ENCODE measurements around the gene IGSF11.
"Not testable (repeated sequence)": the region's sequence is repeated elsewhere in the genome, so short reads cannot be mapped to it uniquely, and the experiment has no call there.

Gene IGSF11

GRCh38 chr3:118988198-118989130 lies 46.2 kb downstream of the IGSF11 start:
- DNase-seq = no peak

- DNase-seq = no peak
Measured at GRCh38 chr3:118987477-118987876, 47.2 kb downstream of the IGSF11 start.

GRCh38 chr3:118986734-118987133 lies 47.9 kb downstream of the IGSF11 start:
- DNase-seq = no peak

- no peak for DNase-seq
Measured at GRCh38 chr3:118984699-118985098, 49.9 kb downstream of the IGSF11 start.

- no peak for DNase-seq
Measured at GRCh38 chr3:118981494-118982134, 53.0 kb downstream of the IGSF11 start.

GRCh38 chr3:118980832-118981231 lies 53.8 kb downstream of the IGSF11 start:
- DNase-seq = no peak

GRCh38 chr3:118978393-118978758 lies 56.3 kb downstream of the IGSF11 start:
- DNase-seq = no peak

GRCh38 chr3:118977671-118978392 lies 56.8 kb downstream of the IGSF11 start:
- DNase-seq = no peak

GRCh38 chr3:118977118-118977517 lies 57.5 kb downstream of the IGSF11 start:
- no peak for DNase-seq

- not testable (repeated sequence) for DNase-seq
Measured at GRCh38 chr3:118975476-118975875, 59.2 kb downstream of the IGSF11 start.

- no peak for DNase-seq
Measured at GRCh38 chr3:118974356-118975097, 60.1 kb downstream of the IGSF11 start.

- DNase-seq = no peak
Measured at GRCh38 chr3:118973050-118973449, 61.6 kb downstream of the IGSF11 start.

- no peak for DNase-seq
Measured at GRCh38 chr3:118970819-118971218, 63.8 kb downstream of the IGSF11 start.

- no peak for DNase-seq
Measured at GRCh38 chr3:118968640-118969039, 66.0 kb downstream of the IGSF11 start.

GRCh38 chr3:118968111-118968510 lies 66.5 kb downstream of the IGSF11 start:
- no peak for DNase-seq

GRCh38 chr3:118966700-118967099 lies 67.9 kb downstream of the IGSF11 start:
- no peak for DNase-seq

GRCh38 chr3:118963711-118964110 lies 70.9 kb downstream of the IGSF11 start:
- no peak for DNase-seq

- no peak for DNase-seq
Measured at GRCh38 chr3:118960876-118961450, 73.7 kb downstream of the IGSF11 start.

- no peak for DNase-seq
Measured at GRCh38 chr3:118955914-118956556, 78.6 kb downstream of the IGSF11 start.

GRCh38 chr3:118951089-118951488 lies 83.6 kb downstream of the IGSF11 start:
- no peak for DNase-seq

GRCh38 chr3:118949113-118949760 lies 85.4 kb downstream of the IGSF11 start:
- DNase-seq = no peak
